Heart left ventricle (tissue), 16 donors: ENCODE data around the gene ISG20. TPM values are rescaled to one million over a fixed set of nuclear protein-coding genes. Genes with fewer than 3 reads are reported as not detected.

Experiments used
- ATAC-seq, 4 donors: fragments of 200-7000 bp; cut with Tn5 transposase; one replicate each; pipeline ENCODE4 v1.9.1; 2020 to 2022; ENCODE audit warnings: moderate library complexity in 4 of 4, mild to moderate bottlenecking in 3 of 4, moderate number of reproducible peaks in 1 of 4
- DNase-seq, 5 donors: peaks; one replicate each; pipeline ENCODE4 v3.0.0-alpha.2; 2020
- H3K27ac ChIP-seq, 12 donors: fragments of 200-600 bp; sonication (generic) in 4 of 12; one replicate each; pipeline versions ENCODE4 v1.5.0 to v1.8.0; 2016 to 2022; ENCODE audit warnings: mild to moderate bottlenecking in 2 of 12
- H3K27me3 ChIP-seq, 9 donors: fragments of 200-600 bp; sonication (generic) in 2 of 9; one replicate each; pipeline versions ENCODE4 v1.5.1 to v1.8.0; 2016 to 2022; ENCODE audit warnings: mild to moderate bottlenecking in 3 of 9
- H3K36me3 ChIP-seq, 9 donors: fragments of 200-600 bp; sonication (generic) in 2 of 9; one replicate each; pipeline versions ENCODE4 v1.5.0 to v1.8.0; 2018 to 2022; ENCODE audit warnings: mild to moderate bottlenecking in 2 of 9
- H3K4me1 ChIP-seq, 12 donors: fragments of 200-600 bp; sonication (generic) in 4 of 12; one replicate each; pipeline versions ENCODE4 v1.5.0 to v1.8.0; 2016 to 2022; ENCODE audit warnings: mild to moderate bottlenecking in 3 of 12
- H3K4me3 ChIP-seq, 12 donors: fragments of 200-600 bp; sonication (generic) in 4 of 12; one replicate each; pipeline versions ENCODE4 v1.5.0 to v1.8.0; 2017 to 2022; ENCODE audit warnings: mild to moderate bottlenecking in 9 of 12, moderate library complexity in 4 of 12
- H3K9me3 ChIP-seq, 12 donors: fragments of 200-600 bp; sonication (generic) in 4 of 12; one replicate each; pipeline versions ENCODE4 v1.5.0 to v1.8.0; 2016 to 2022; ENCODE audit warnings: mild to moderate bottlenecking in 1 of 12
- POLR2A ChIP-seq, 2 donors: fragments of 450-650 bp; IDR thresholded peaks; one replicate each; pipeline ENCODE4 v1.6.1; 2017; ENCODE audit warnings: antibody characterized with exemption in 2 of 2, mild to moderate bottlenecking in 2 of 2, moderate library complexity in 2 of 2
- WGBS, 4 donors: extraction: QIAGEN DNeasy Blood & Tissue Kit in 2 of 4; methylation state at CpG; one replicate each; pipeline versions ENCODE4 v1.1.5 to v1.1.7; 2013 to 2018; 5-methylcytosine and 5-hydroxymethylcytosine counted together
- intact Hi-C, 10 donors: fragments of 100-400 bp; cut with DNase I; formaldehyde crosslinking; loops; one replicate each; pipeline versions ENCODE4 v1.11.1 to v1.14.2; 2022
- polyA plus RNA-seq, 2 donors: library from polyadenylated mRNA; stranded (reverse); fragments of 200-250 nt; gene quantifications; one replicate each; pipeline ENCODE4 v1.2.3, GENCODE V29; 2013
- total RNA-seq, 9 donors: library from RNA; depleted of rRNA in 2 of 9; stranded (reverse); fragments of >200 nt in 2 of 9; fragmentation: NEBNext Ultra II Directional in 3 of 9; extraction: Animal tissue kit (Norgen Biotek cat#: 25700) in 3 of 9; gene quantifications; one replicate each; pipeline versions ENCODE4 v1.1.0 to v1.2.4, GENCODE V29; 2016 to 2023
- TF ChIP-seq, protein P1 (sequence below), 12 donors: fragments of 200-600 bp; sonication (generic) in 4 of 12; IDR thresholded peaks; one replicate each; pipeline versions ENCODE4 v1.5.0 to v1.8.0; 2018 to 2022; ENCODE audit warnings: antibody characterized with exemption in 12 of 12, mild to moderate bottlenecking in 5 of 12
- donor health status: ischemic (EF 13 %, LVEDD 7.1; RV severe dilation, severe dysfunction).
- donor health status: healthy with polysubstance abuse.
- donor health status: DM: no; HTN: yes; CAD: no.
- donor health status: DM: no; HTN: no; CAD: no.
- donor health status: ischemic (EF 25% LVEDD 6.9; RV normal size, moderate dysfunction).
- donor health status: ischemic (EF 25% LVEDD 5.7; RV mildly dilated, moderate dysfunction).
- donor health status: healthy.
- donor health status: DM: yes; HTN: yes; CAD: no.
- donor health status: ischemic (EF 35%, LVEDD 5.7; RV mildly dilated, moderate dysfunction).
- donor health status: nonischemic (EF 11% LVEDD 7.7; RV severe dilation, severe dysfunction).
- donor health status: DM: yes; HTN: yes; CAD: no.
- donor health status: PGD.
- donor health status: ischemic (EF 29% LVEDD 5.4; RV normal size, mild dysfunction).
- donor health status: nonischemic (EF 23%, LVEDD 6.1; RV moderate dilation, normal function).

Gene ISG20
- total and polyA plus RNA-seq, 11 donors = 1.5 to 24.2 (median 4.9) TPM

GRCh38 chr15:88696254-88696653 is 57.4 kb downstream of the ISG20 start:
- no peaks in the 10 kb centered on the region for H3K9me3 ChIP-seq
- no peaks in the 10 kb centered on the region for H3K36me3 ChIP-seq
- 77 to 87% (median 85%) methylated on average over 3 of the region's 3 CpGs for WGBS, 4 donors
- ATAC-seq = no peak
- no peak overlapping the region for H3K4me3 ChIP-seq
- no peak overlapping the region for H3K27ac ChIP-seq
- intact Hi-C loops = no loop called here
- TF ChIP-seq, protein P1, sequence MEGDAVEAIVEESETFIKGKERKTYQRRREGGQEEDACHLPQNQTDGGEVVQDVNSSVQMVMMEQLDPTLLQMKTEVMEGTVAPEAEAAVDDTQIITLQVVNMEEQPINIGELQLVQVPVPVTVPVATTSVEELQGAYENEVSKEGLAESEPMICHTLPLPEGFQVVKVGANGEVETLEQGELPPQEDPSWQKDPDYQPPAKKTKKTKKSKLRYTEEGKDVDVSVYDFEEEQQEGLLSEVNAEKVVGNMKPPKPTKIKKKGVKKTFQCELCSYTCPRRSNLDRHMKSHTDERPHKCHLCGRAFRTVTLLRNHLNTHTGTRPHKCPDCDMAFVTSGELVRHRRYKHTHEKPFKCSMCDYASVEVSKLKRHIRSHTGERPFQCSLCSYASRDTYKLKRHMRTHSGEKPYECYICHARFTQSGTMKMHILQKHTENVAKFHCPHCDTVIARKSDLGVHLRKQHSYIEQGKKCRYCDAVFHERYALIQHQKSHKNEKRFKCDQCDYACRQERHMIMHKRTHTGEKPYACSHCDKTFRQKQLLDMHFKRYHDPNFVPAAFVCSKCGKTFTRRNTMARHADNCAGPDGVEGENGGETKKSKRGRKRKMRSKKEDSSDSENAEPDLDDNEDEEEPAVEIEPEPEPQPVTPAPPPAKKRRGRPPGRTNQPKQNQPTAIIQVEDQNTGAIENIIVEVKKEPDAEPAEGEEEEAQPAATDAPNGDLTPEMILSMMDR (IDR thresholded peaks at IDR 0.05) = no peak
- no peak for TF ChIP-seq POLR2A (IDR thresholded peaks at IDR 0.05)
- H3K4me1 ChIP-seq = no peaks in the 10 kb centered on the region
- no peak for DNase-seq
- peaks cover 0 to 23% (median 0%) of the 10 kb centered on the region in 9 donors for H3K27me3 ChIP-seq

- DNase-seq (no peak), ATAC-seq (no peak)
- Histone ChIP-seq H3K36me3 (no peaks in the 10 kb centered on the region), H3K4me3 (no peak overlapping the region), H3K27ac (no peak overlapping the region), H3K27me3 (peaks cover 0 to 23% (median 0%) of the 10 kb centered on the region in 9 donors), H3K9me3 (no peaks in the 10 kb centered on the region), H3K4me1 (no peaks in the 10 kb centered on the region)
- TF ChIP-seq POLR2A (IDR thresholded peaks at IDR 0.05) = no peak
- TF ChIP-seq, protein P1 (IDR thresholded peaks at IDR 0.05) = no peak
- WGBS, 4 donors = 72 to 76% (median 74%) methylated on average over 9 of the region's 9 CpGs
- intact Hi-C loops = no loop called here
These were observed 58.5 kb downstream of the ISG20 start for GRCh38 chr15:88697276-88697675.

GRCh38 chr15:88699861-88700260 is 61.0 kb downstream of the ISG20 start:
- WGBS, 4 donors = 81 to 88% (median 82%) methylated on average over 1 of the region's 1 CpG
- no peak for DNase-seq

DNA sequence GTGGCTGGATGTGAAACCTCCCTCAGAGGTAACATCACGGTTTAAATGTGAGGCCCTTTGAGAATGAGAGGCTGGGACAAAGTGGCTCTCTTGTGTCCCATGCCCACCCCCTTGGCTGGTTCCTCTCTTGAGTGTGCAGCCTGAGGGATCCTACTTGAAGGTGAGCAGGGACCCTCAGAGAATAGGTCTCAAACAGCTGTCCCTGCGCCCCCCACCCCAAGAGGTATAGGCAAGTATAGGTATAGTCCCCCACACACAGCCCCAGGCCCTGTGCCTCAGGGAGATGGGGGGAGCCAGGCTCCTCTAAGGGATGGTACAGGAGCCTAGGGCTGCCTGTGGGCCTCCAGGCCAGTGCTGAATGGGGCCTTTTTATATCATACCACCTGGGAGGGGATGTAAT is 61.9 kb downstream of the ISG20 start:
- Histone ChIP-seq H3K27ac (no peak overlapping the region), H3K4me3 (no peak overlapping the region), H3K36me3 (no peaks in the 10 kb centered on the region), H3K4me1 (peaks cover 0 to 10% (median 1%) of the 10 kb centered on the region in 12 donors), H3K27me3 (peaks cover 0 to 12% (median 0%) of the 10 kb centered on the region in 9 donors), H3K9me3 (no peaks in the 10 kb centered on the region)
- intact Hi-C loops = loop anchor here in 1 of 10 donors (10.0 kb wide), 1 partner anchor 76 kb away; the partner anchor contains the start of gene AEN
- ATAC-seq (no peak), DNase-seq (no peak)
- WGBS, 4 donors = 86 to 100% (median 92%) methylated on average over 2 of the region's 2 CpGs
- TF ChIP-seq POLR2A (IDR thresholded peaks at IDR 0.05) = no peak
- TF ChIP-seq, protein P1 (IDR thresholded peaks at IDR 0.05) = no peak

More at GRCh38 chr15:88699861-88700260, 61.0 kb downstream of the ISG20 start:
- Histone ChIP-seq H3K36me3 (no peaks in the 10 kb centered on the region), H3K4me1 (peaks cover 0 to 2% (median 0%) of the 10 kb centered on the region in 12 donors), H3K27ac (no peak overlapping the region), H3K27me3 (peaks cover 0 to 12% (median 0%) of the 10 kb centered on the region in 9 donors), H3K9me3 (no peaks in the 10 kb centered on the region), H3K4me3 (no peak overlapping the region)
- TF ChIP-seq, protein P1 (IDR thresholded peaks at IDR 0.05) = no peak
- intact Hi-C loops = loop anchor here in 1 of 10 donors (10.0 kb wide), 1 partner anchor 75 kb away; the partner anchor contains the start of gene AEN
- no peak for ATAC-seq
